Tibial nerve (tissue), 4 donors: ENCODE data around the gene AMBRA1. TPM values are rescaled to one million over a fixed set of nuclear protein-coding genes. Genes with fewer than 3 reads are reported as not detected.

Experiments used
- DNase-seq, 2 donors: peaks; one replicate each; pipeline ENCODE4 v3.0.0-alpha.2; 2019; ENCODE audit warnings: low spot score in 2 of 2
- H3K27ac ChIP-seq, 4 donors: fragments of 200-600 bp; sonication (generic) in 3 of 4; one replicate each; pipeline ENCODE4 v1.5.1; 2017 to 2019; ENCODE audit warnings: mild to moderate bottlenecking in 1 of 4
- H3K27me3 ChIP-seq, 2 donors: fragments of 200-600 bp; sonication (generic) in 1 of 2; one replicate each; pipeline versions ENCODE4 v1.5.1 to v1.6.0; 2017 to 2019
- H3K36me3 ChIP-seq, 3 donors: fragments of 200-600 bp; sonication (generic); one replicate each; pipeline ENCODE4 v1.5.1; 2018 to 2019
- H3K4me1 ChIP-seq, 4 donors: fragments of 200-600 bp; sonication (generic) in 3 of 4; one replicate each; pipeline ENCODE4 v1.5.1; 2017 to 2019
- H3K4me3 ChIP-seq, 4 donors: fragments of 200-600 bp; sonication (generic) in 3 of 4; one replicate each; pipeline ENCODE4 v1.5.1; 2017 to 2019; ENCODE audit warnings: mild to moderate bottlenecking in 1 of 4, moderate library complexity in 1 of 4
- H3K9me3 ChIP-seq, 4 donors: fragments of 200-600 bp; sonication (generic) in 3 of 4; one replicate each; pipeline ENCODE4 v1.5.1; 2017 to 2019
- CTCF ChIP-seq, 5 experiments: fragments of 200-600 bp in 3 of 5; fragments of 450-650 bp in 2 of 5; sonication (generic) in 3 of 5; IDR thresholded peaks; one replicate each; pipeline ENCODE4 v1.5.1; 2016 to 2019; ENCODE audit warnings: antibody characterized with exemption in 5 of 5, mild to moderate bottlenecking in 3 of 5, moderate library complexity in 2 of 5
- EP300 ChIP-seq, 2 donors: sonication (generic); formaldehyde crosslinking; IDR thresholded peaks; one replicate each; pipeline ENCODE4 v1.6.1; 2017; ENCODE audit warnings: antibody characterized with exemption in 2 of 2, mild to moderate bottlenecking in 1 of 2
- POLR2A ChIP-seq, 2 donors: fragments of 450-650 bp; IDR thresholded peaks; one replicate each; pipeline ENCODE4 v1.6.1; 2017; ENCODE audit warnings: antibody characterized with exemption in 2 of 2, mild to moderate bottlenecking in 2 of 2, moderate library complexity in 2 of 2
- WGBS, 2 donors: methylation state at CpG; one replicate each; pipeline ENCODE4 v1.1.5; 2018; 5-methylcytosine and 5-hydroxymethylcytosine counted together
- total RNA-seq, 4 donors: library from RNA; depleted of rRNA; stranded (reverse); fragments of >200 nt; gene quantifications; one replicate each; pipeline ENCODE4 v1.1.0, GENCODE V29; 2016

The AMBRA1 gene
- total RNA-seq, 4 donors from 2014 or later: 31.0 to 43.7 (median 35.8) TPM

GRCh38 chr11:46427364-46427763 lies 166.5 kb downstream of the AMBRA1 start:
- 88% methylated on average over 9 of the region's 9 CpGs for WGBS, 2 donors
- H3K4me1 ChIP-seq: no peaks in the 10 kb centered on the region
- H3K9me3 ChIP-seq: no peaks in the 10 kb centered on the region
- TF ChIP-seq POLR2A (IDR thresholded peaks at IDR 0.05): no peak
- TF ChIP-seq EP300 (IDR thresholded peaks at IDR 0.05): no peak
- DNase-seq: no peak
- H3K27ac ChIP-seq: no peak overlapping the region
- no peak overlapping the region for H3K4me3 ChIP-seq
- H3K27me3 ChIP-seq: no peaks in the 10 kb centered on the region
- H3K36me3 ChIP-seq: peaks cover 0 to 68% (median 0%) of the 10 kb centered on the region in 3 donors

GRCh38 chr11:46426233-46426991 lies 167.4 kb downstream of the AMBRA1 start:
- Histone ChIP-seq H3K27me3 (no peaks in the 10 kb centered on the region), H3K36me3 (peaks cover 0 to 68% (median 0%) of the 10 kb centered on the region in 3 donors), H3K4me3 (no peak overlapping the region), H3K4me1 (no peaks in the 10 kb centered on the region), H3K9me3 (no peaks in the 10 kb centered on the region), H3K27ac (no peak overlapping the region)
- no peak for DNase-seq
- WGBS, 2 donors: 85 to 89% methylated on average over 4 of the region's 4 CpGs
- TF ChIP-seq POLR2A (IDR thresholded peaks at IDR 0.05): no peak
- TF ChIP-seq CTCF (IDR thresholded peaks at IDR 0.05): no peak
- TF ChIP-seq EP300 (IDR thresholded peaks at IDR 0.05): no peak

GRCh38 chr11:46422588-46422987 lies 171.2 kb downstream of the AMBRA1 start:
- DNase-seq: no peak
- no peak overlapping the region for H3K4me3 ChIP-seq

GRCh38 chr11:46421257-46421880 lies 172.5 kb downstream of the AMBRA1 start:
- Histone ChIP-seq H3K36me3 (peaks cover 0 to 73% (median 0%) of the 10 kb centered on the region in 3 donors), H3K4me3 (no peak overlapping the region), H3K27ac (no peak overlapping the region), H3K4me1 (no peaks in the 10 kb centered on the region), H3K9me3 (no peaks in the 10 kb centered on the region), H3K27me3 (no peaks in the 10 kb centered on the region)
- DNase-seq: no peak
- WGBS, 2 donors: 89 to 92% methylated on average over 8 of the region's 8 CpGs
- no peak for TF ChIP-seq CTCF (IDR thresholded peaks at IDR 0.05)
- TF ChIP-seq POLR2A (IDR thresholded peaks at IDR 0.05): no peak
- no peak for TF ChIP-seq EP300 (IDR thresholded peaks at IDR 0.05)

More at GRCh38 chr11:46422588-46422987, 171.2 kb downstream of the AMBRA1 start:
- TF ChIP-seq EP300 (IDR thresholded peaks at IDR 0.05) (no peak), CTCF (IDR thresholded peaks at IDR 0.05) (no peak), POLR2A (IDR thresholded peaks at IDR 0.05) (no peak)
- H3K27me3 ChIP-seq: no peaks in the 10 kb centered on the region
- H3K4me1 ChIP-seq: no peaks in the 10 kb centered on the region
- no peak overlapping the region for H3K27ac ChIP-seq
- H3K36me3 ChIP-seq: peaks cover 0 to 72% (median 0%) of the 10 kb centered on the region in 3 donors
- no peaks in the 10 kb centered on the region for H3K9me3 ChIP-seq
- 60 to 62% methylated on average over 7 of the region's 7 CpGs for WGBS, 2 donors

GRCh38 chr11:46420513-46420912 lies 173.3 kb downstream of the AMBRA1 start:
- Histone ChIP-seq H3K4me1 (no peaks in the 10 kb centered on the region), H3K4me3 (no peak overlapping the region), H3K36me3 (peaks cover 0 to 73% (median 0%) of the 10 kb centered on the region in 3 donors), H3K27me3 (no peaks in the 10 kb centered on the region), H3K9me3 (no peaks in the 10 kb centered on the region), H3K27ac (no peak overlapping the region)
- TF ChIP-seq CTCF (IDR thresholded peaks at IDR 0.05) (no peak), POLR2A (IDR thresholded peaks at IDR 0.05) (no peak), EP300 (IDR thresholded peaks at IDR 0.05) (no peak)
- 53 to 67% methylated on average over 1 of the region's 1 CpG for WGBS, 2 donors
- DNase-seq: no peak
